Measurements from ENCODE around the gene TIA1. TPM values are rescaled to one million over a fixed set of nuclear protein-coding genes. Genes with fewer than 3 reads are reported as not detected.
"Not testable (repeated sequence)": the region's sequence is repeated elsewhere in the genome, so short reads cannot be mapped to it uniquely, and the experiment has no call there.

Gene TIA1
- total RNA-seq, 1 donor from 2014 or later, result 104 TPM

- Mint-ChIP-seq H3K9me3 (no peaks in the 10 kb centered on the region), H3K4me3 (peak overlapping the region; percentile 96), H3K27ac (peak overlapping the region; percentile 99), H3K36me3 (ENCODE audit: low read depth) (peaks cover 15% of the 10 kb centered on the region), H3K4me1 (peaks cover 31% of the 10 kb centered on the region), H3K27me3 (peaks cover 3% of the 10 kb centered on the region)
- intact Hi-C loops (cut with micrococcal nuclease), result loop anchor here (1.0 to 10.0 kb wide), 11 partner anchors 10 to 861 kb away; partner anchors contain the start of genes AAK1, C2orf42, FAM136A and GFPT1
- DNase-seq, result no peak
Measured at GRCh38 chr2:70247364-70248180, 856 bp downstream of the TIA1 start.

- H3K27ac Mint-ChIP-seq, result peak overlapping the region; percentile 10
- H3K9me3 Mint-ChIP-seq, result no peaks in the 10 kb centered on the region
- H3K27me3 Mint-ChIP-seq, result peaks cover 3% of the 10 kb centered on the region
- peak overlapping the region; percentile 9 for H3K4me3 Mint-ChIP-seq
- peaks cover 34% of the 10 kb centered on the region for H3K36me3 Mint-ChIP-seq (ENCODE audit: low read depth)
- peaks cover 43% of the 10 kb centered on the region for H3K4me1 Mint-ChIP-seq
- intact Hi-C loops (cut with micrococcal nuclease), result loop anchor here (10.0 kb wide), 1 partner anchor 599 kb away; the partner anchor contains the start of gene AAK1
- DNase-seq, result no peak
Measured at GRCh38 chr2:70243806-70244584, 4.4 kb downstream of the TIA1 start.

GRCh38 chr2:70242552-70242951 is 5.9 kb downstream of the TIA1 start:
- Mint-ChIP-seq H3K4me3 (no peak overlapping the region), H3K27ac (no peak overlapping the region), H3K36me3 (ENCODE audit: low read depth) (peaks cover 33% of the 10 kb centered on the region), H3K27me3 (no peaks in the 10 kb centered on the region), H3K9me3 (no peaks in the 10 kb centered on the region), H3K4me1 (peaks cover 40% of the 10 kb centered on the region)
- intact Hi-C loops (cut with micrococcal nuclease), result loop anchor here (10.0 kb wide), 1 partner anchor 598 kb away; the partner anchor contains the start of gene AAK1
- no peak for DNase-seq

- intact Hi-C loops (cut with micrococcal nuclease), result loop anchor here (10.0 kb wide), 1 partner anchor 597 kb away; the partner anchor contains the start of gene AAK1
- H3K36me3 Mint-ChIP-seq (ENCODE audit: low read depth), result peaks cover 31% of the 10 kb centered on the region
- DNase-seq, result no peak
- no peak overlapping the region for H3K4me3 Mint-ChIP-seq
- H3K27me3 Mint-ChIP-seq, result no peaks in the 10 kb centered on the region
- H3K9me3 Mint-ChIP-seq, result no peaks in the 10 kb centered on the region
- H3K4me1 Mint-ChIP-seq, result peaks cover 35% of the 10 kb centered on the region
- peak overlapping the region; percentile 53 for H3K27ac Mint-ChIP-seq
Measured at GRCh38 chr2:70241340-70241739, 7.1 kb downstream of the TIA1 start.

GRCh38 chr2:70240599-70240998 is 7.8 kb downstream of the TIA1 start:
- Mint-ChIP-seq H3K4me3 (no peak overlapping the region), H3K27ac (no peak overlapping the region), H3K27me3 (no peaks in the 10 kb centered on the region), H3K36me3 (ENCODE audit: low read depth) (peaks cover 31% of the 10 kb centered on the region), H3K4me1 (peaks cover 30% of the 10 kb centered on the region), H3K9me3 (no peaks in the 10 kb centered on the region)
- intact Hi-C loops (cut with micrococcal nuclease), result loop anchor here (10.0 kb wide), 1 partner anchor 596 kb away; the partner anchor contains the start of gene AAK1
- no peak for DNase-seq

- no peak overlapping the region for H3K27ac Mint-ChIP-seq
- peaks cover 2% of the 10 kb centered on the region for H3K4me1 Mint-ChIP-seq
- H3K4me3 Mint-ChIP-seq, result no peak overlapping the region
- H3K36me3 Mint-ChIP-seq (ENCODE audit: low read depth), result peaks cover 38% of the 10 kb centered on the region
- H3K27me3 Mint-ChIP-seq, result no peaks in the 10 kb centered on the region
- intact Hi-C loops (cut with micrococcal nuclease), result no loop called here
- DNase-seq, result peak; percentile 25
- no peaks in the 10 kb centered on the region for H3K9me3 Mint-ChIP-seq
Measured at GRCh38 chr2:70233926-70234325, 14.5 kb downstream of the TIA1 start.

- peak overlapping the region; percentile 7 for H3K4me3 Mint-ChIP-seq
- H3K36me3 Mint-ChIP-seq (ENCODE audit: low read depth), result peaks cover 58% of the 10 kb centered on the region
- H3K9me3 Mint-ChIP-seq, result no peaks in the 10 kb centered on the region
- H3K27ac Mint-ChIP-seq, result peak overlapping the region; percentile 25
- intact Hi-C loops (cut with micrococcal nuclease), result no loop called here
- H3K4me1 Mint-ChIP-seq, result peaks cover 11% of the 10 kb centered on the region
- no peaks in the 10 kb centered on the region for H3K27me3 Mint-ChIP-seq
- peak; percentile 43 for DNase-seq
Measured at GRCh38 chr2:70226781-70227180, 21.6 kb downstream of the TIA1 start.

- peak; percentile 43 for DNase-seq
- Mint-ChIP-seq H3K4me1 (peaks cover 19% of the 10 kb centered on the region), H3K36me3 (ENCODE audit: low read depth) (peaks cover 58% of the 10 kb centered on the region)
- H3K27me3 Mint-ChIP-seq; H3K9me3 Mint-ChIP-seq; intact Hi-C loops (cut with micrococcal nuclease); H3K4me3 Mint-ChIP-seq; H3K27ac Mint-ChIP-seq: not testable (repeated sequence)
Measured at GRCh38 chr2:70223305-70223704, 25.1 kb downstream of the TIA1 start.

GRCh38 chr2:70214953-70215549 is 33.4 kb downstream of the TIA1 start:
- Mint-ChIP-seq H3K9me3 (no peaks in the 10 kb centered on the region), H3K4me1 (peaks cover 17% of the 10 kb centered on the region), H3K27ac (no peak overlapping the region), H3K36me3 (ENCODE audit: low read depth) (peaks cover 45% of the 10 kb centered on the region), H3K4me3 (no peak overlapping the region), H3K27me3 (no peaks in the 10 kb centered on the region)
- intact Hi-C loops (cut with micrococcal nuclease), result no loop called here
- DNase-seq, result no peak

- H3K27me3 Mint-ChIP-seq, result no peaks in the 10 kb centered on the region
- peaks cover 17% of the 10 kb centered on the region for H3K4me1 Mint-ChIP-seq
- H3K9me3 Mint-ChIP-seq, result no peaks in the 10 kb centered on the region
- no peak for DNase-seq
- H3K27ac Mint-ChIP-seq, result no peak overlapping the region
- intact Hi-C loops (cut with micrococcal nuclease), result no loop called here
- no peak overlapping the region for H3K4me3 Mint-ChIP-seq
- peaks cover 44% of the 10 kb centered on the region for H3K36me3 Mint-ChIP-seq (ENCODE audit: low read depth)
Measured at GRCh38 chr2:70214365-70214764, 34.1 kb downstream of the TIA1 start.

- Mint-ChIP-seq H3K27ac (no peak overlapping the region), H3K36me3 (ENCODE audit: low read depth) (peaks cover 27% of the 10 kb centered on the region), H3K9me3 (no peaks in the 10 kb centered on the region), H3K27me3 (no peaks in the 10 kb centered on the region), H3K4me1 (peaks cover 7% of the 10 kb centered on the region), H3K4me3 (no peak overlapping the region)
- intact Hi-C loops (cut with micrococcal nuclease), result no loop called here
- no peak for DNase-seq
Measured at GRCh38 chr2:70212298-70212932, 36.0 kb downstream of the TIA1 start.

GRCh38 chr2:70211595-70211994 is 36.8 kb downstream of the TIA1 start:
- DNase-seq, result no peak
- peaks cover 27% of the 10 kb centered on the region for H3K36me3 Mint-ChIP-seq (ENCODE audit: low read depth)
- peaks cover 6% of the 10 kb centered on the region for H3K4me1 Mint-ChIP-seq
- no peak overlapping the region for H3K27ac Mint-ChIP-seq
- no peaks in the 10 kb centered on the region for H3K9me3 Mint-ChIP-seq
- no peaks in the 10 kb centered on the region for H3K27me3 Mint-ChIP-seq
- intact Hi-C loops (cut with micrococcal nuclease), result no loop called here
- no peak overlapping the region for H3K4me3 Mint-ChIP-seq

GRCh38 chr2:70204452-70204851 is 44.0 kb downstream of the TIA1 start:
- H3K4me3 Mint-ChIP-seq, result no peak overlapping the region
- H3K36me3 Mint-ChIP-seq (ENCODE audit: low read depth), result peaks cover 2% of the 10 kb centered on the region
- H3K9me3 Mint-ChIP-seq, result no peaks in the 10 kb centered on the region
- no peaks in the 10 kb centered on the region for H3K4me1 Mint-ChIP-seq
- intact Hi-C loops (cut with micrococcal nuclease), result no loop called here
- DNase-seq, result no peak
- no peak overlapping the region for H3K27ac Mint-ChIP-seq
- H3K27me3 Mint-ChIP-seq, result no peaks in the 10 kb centered on the region

Data from activated CD4-positive, alpha-beta T cell treated with anti-CD3 and anti-CD28 coated beads, Interleukin-2, amount 10 ng/mL, durations not matched to agents 24 days and 14 days (primary cell).